Esophagus muscularis mucosa (tissue), 3 donors: Measurements from ENCODE around the gene NOP58.

Source experiments
- CTCF ChIP-seq, 3 experiments: fragments of 200-600 bp in 2 of 3; fragments of 450-650 bp in 1 of 3; sonication (generic) in 2 of 3; IDR thresholded peaks; one replicate each; pipeline ENCODE4 v1.5.1; 2017 to 2019; ENCODE audit warnings: antibody characterized with exemption in 3 of 3, mild to moderate bottlenecking in 2 of 3, moderate library complexity in 1 of 3
- POLR2A ChIP-seq: fragments of 450-650 bp; IDR thresholded peaks from one replicate; pipeline ENCODE4 v1.6.1; 2017; ENCODE audit warnings: antibody characterized with exemption, moderate library complexity, mild to moderate bottlenecking, low read depth

- no peak for TF ChIP-seq CTCF (IDR thresholded peaks at IDR 0.05)
- no peak for TF ChIP-seq POLR2A
Measured at GRCh38 chr2:202237787-202238233, 27.8 kb upstream of the NOP58 start.
